ENCODE results near the gene UBA5.

The UBA5 gene

GRCh38 chr3:132654721-132655120 lies 5.4 kb upstream of the UBA5 start:
- no peaks in the 10 kb centered on the region for H3K9me3 ChIP-seq (replicated peaks; ENCODE audit: low read length)
- no peak overlapping the region for H3K4me2 ChIP-seq (ENCODE audit: low read length)
- peaks cover 25% of the 10 kb centered on the region for H3K4me1 ChIP-seq (ENCODE audit: control insufficient read depth, insufficient read depth, low read length)
- H3K27me3 ChIP-seq (ENCODE audit: control insufficient read depth, insufficient read depth, low read length): no peaks in the 10 kb centered on the region
- no peak overlapping the region for H3K4me3 ChIP-seq (ENCODE audit: low read length)
- H3K36me3 ChIP-seq (ENCODE audit: insufficient read depth, low read length): no peaks in the 10 kb centered on the region
- no peak overlapping the region for H3K9ac ChIP-seq (ENCODE audit: low read depth, low read length)

GRCh38 chr3:132655471-132655870 lies 4.7 kb upstream of the UBA5 start:
- no peak overlapping the region for H3K9ac ChIP-seq (ENCODE audit: low read depth, low read length)
- no peak overlapping the region for H3K4me2 ChIP-seq (ENCODE audit: low read length)
- no peak overlapping the region for H3K4me3 ChIP-seq (ENCODE audit: low read length)
- H3K27me3 ChIP-seq (ENCODE audit: control insufficient read depth, insufficient read depth, low read length): no peaks in the 10 kb centered on the region
- peaks cover 25% of the 10 kb centered on the region for H3K4me1 ChIP-seq (ENCODE audit: control insufficient read depth, insufficient read depth, low read length)
- no peaks in the 10 kb centered on the region for H3K9me3 ChIP-seq (replicated peaks; ENCODE audit: low read length)
- H3K36me3 ChIP-seq (ENCODE audit: insufficient read depth, low read length): no peaks in the 10 kb centered on the region

- peak overlapping the region; percentile 88 for H3K4me3 ChIP-seq (ENCODE audit: low read length)
- peaks cover 25% of the 10 kb centered on the region for H3K4me1 ChIP-seq (ENCODE audit: control insufficient read depth, insufficient read depth, low read length)
- H3K9me3 ChIP-seq (replicated peaks; ENCODE audit: low read length): no peaks in the 10 kb centered on the region
- no peaks in the 10 kb centered on the region for H3K27me3 ChIP-seq (ENCODE audit: control insufficient read depth, insufficient read depth, low read length)
- no peaks in the 10 kb centered on the region for H3K36me3 ChIP-seq (ENCODE audit: insufficient read depth, low read length)
- H3K9ac ChIP-seq (ENCODE audit: low read depth, low read length): peak overlapping the region; percentile 90
- peak overlapping the region; percentile 94 for H3K4me2 ChIP-seq (ENCODE audit: low read length)
Measured at GRCh38 chr3:132657869-132658747, 2.0 kb upstream of the UBA5 start.

GRCh38 chr3:132659000-132659364 lies 1.1 kb upstream of the UBA5 start:
- Histone ChIP-seq H3K4me3 (ENCODE audit: low read length) (peak overlapping the region; percentile 88), H3K9me3 (replicated peaks; ENCODE audit: low read length) (no peaks in the 10 kb centered on the region), H3K4me2 (ENCODE audit: low read length) (peak overlapping the region; percentile 94), H3K27me3 (ENCODE audit: control insufficient read depth, insufficient read depth, low read length) (no peaks in the 10 kb centered on the region), H3K4me1 (ENCODE audit: control insufficient read depth, insufficient read depth, low read length) (peaks cover 23% of the 10 kb centered on the region), H3K9ac (ENCODE audit: low read depth, low read length) (peak overlapping the region; percentile 90), H3K36me3 (ENCODE audit: insufficient read depth, low read length) (no peaks in the 10 kb centered on the region)

GRCh38 chr3:132659365-132660051 lies 621 bp upstream of the UBA5 start, which contains the start of gene ACAD11:
ACAD11 (minus strand) TSS chr3:132659809; CDS start chr3:132659751, 58 bp downstream.
- peak within 1 kb of the TSS; percentile 94 for H3K4me2 ChIP-seq (ENCODE audit: low read length)
- peak within 1 kb of the TSS; percentile 88 for H3K4me3 ChIP-seq (ENCODE audit: low read length)
- no peaks in the 10 kb centered on the region for H3K27me3 ChIP-seq (ENCODE audit: control insufficient read depth, insufficient read depth, low read length)
- no peaks in the 10 kb centered on the region for H3K9me3 ChIP-seq (replicated peaks; ENCODE audit: low read length)
- peaks cover 18% of the 10 kb centered on the region for H3K4me1 ChIP-seq (ENCODE audit: control insufficient read depth, insufficient read depth, low read length)
- peak within 1 kb of the TSS; percentile 90 for H3K9ac ChIP-seq (ENCODE audit: low read depth, low read length)
- no peaks in the 10 kb centered on the region for H3K36me3 ChIP-seq (ENCODE audit: insufficient read depth, low read length)

GRCh38 chr3:132660811-132661070 lies 612 bp downstream of the UBA5 start:
- peak overlapping the region; percentile 94 for H3K4me2 ChIP-seq (ENCODE audit: low read length)
- peak overlapping the region; percentile 88 for H3K4me3 ChIP-seq (ENCODE audit: low read length)
- H3K9me3 ChIP-seq (replicated peaks; ENCODE audit: low read length): no peaks in the 10 kb centered on the region
- no peaks in the 10 kb centered on the region for H3K27me3 ChIP-seq (ENCODE audit: control insufficient read depth, insufficient read depth, low read length)
- no peaks in the 10 kb centered on the region for H3K36me3 ChIP-seq (ENCODE audit: insufficient read depth, low read length)
- H3K9ac ChIP-seq (ENCODE audit: low read depth, low read length): peak overlapping the region; percentile 90
- H3K4me1 ChIP-seq (ENCODE audit: control insufficient read depth, insufficient read depth, low read length): peaks cover 18% of the 10 kb centered on the region

- Histone ChIP-seq H3K9ac (ENCODE audit: low read depth, low read length) (peak overlapping the region; percentile 90), H3K36me3 (ENCODE audit: insufficient read depth, low read length) (peaks cover 3% of the 10 kb centered on the region), H3K4me1 (ENCODE audit: control insufficient read depth, insufficient read depth, low read length) (peaks cover 18% of the 10 kb centered on the region), H3K9me3 (replicated peaks; ENCODE audit: low read length) (no peaks in the 10 kb centered on the region), H3K4me2 (ENCODE audit: low read length) (peak overlapping the region; percentile 94), H3K4me3 (ENCODE audit: low read length) (peak overlapping the region; percentile 88), H3K27me3 (ENCODE audit: control insufficient read depth, insufficient read depth, low read length) (no peaks in the 10 kb centered on the region)
Measured at GRCh38 chr3:132661101-132661500, 972 bp downstream of the UBA5 start.

GRCh38 chr3:132662212-132662611 lies 2.1 kb downstream of the UBA5 start:
- Histone ChIP-seq H3K9me3 (replicated peaks; ENCODE audit: low read length) (no peaks in the 10 kb centered on the region), H3K27me3 (ENCODE audit: control insufficient read depth, insufficient read depth, low read length) (no peaks in the 10 kb centered on the region), H3K4me3 (ENCODE audit: low read length) (no peak overlapping the region), H3K36me3 (ENCODE audit: insufficient read depth, low read length) (peaks cover 12% of the 10 kb centered on the region), H3K9ac (ENCODE audit: low read depth, low read length) (peak overlapping the region; percentile 90), H3K4me1 (ENCODE audit: control insufficient read depth, insufficient read depth, low read length) (peaks cover 15% of the 10 kb centered on the region), H3K4me2 (ENCODE audit: low read length) (peak overlapping the region; percentile 94)

- Histone ChIP-seq H3K4me1 (ENCODE audit: control insufficient read depth, insufficient read depth, low read length) (peaks cover 6% of the 10 kb centered on the region), H3K4me2 (ENCODE audit: low read length) (no peak overlapping the region), H3K9me3 (replicated peaks; ENCODE audit: low read length) (no peaks in the 10 kb centered on the region), H3K27me3 (ENCODE audit: control insufficient read depth, insufficient read depth, low read length) (no peaks in the 10 kb centered on the region), H3K36me3 (ENCODE audit: insufficient read depth, low read length) (peaks cover 12% of the 10 kb centered on the region), H3K4me3 (ENCODE audit: low read length) (no peak overlapping the region), H3K9ac (ENCODE audit: low read depth, low read length) (no peak overlapping the region)
Measured at GRCh38 chr3:132665230-132665745, 5.2 kb downstream of the UBA5 start.

- H3K9me3 ChIP-seq (replicated peaks; ENCODE audit: low read length): no peaks in the 10 kb centered on the region
- no peak overlapping the region for H3K4me2 ChIP-seq (ENCODE audit: low read length)
- no peak overlapping the region for H3K9ac ChIP-seq (ENCODE audit: low read depth, low read length)
- peaks cover 6% of the 10 kb centered on the region for H3K4me1 ChIP-seq (ENCODE audit: control insufficient read depth, insufficient read depth, low read length)
- H3K4me3 ChIP-seq (ENCODE audit: low read length): no peak overlapping the region
- H3K27me3 ChIP-seq (ENCODE audit: control insufficient read depth, insufficient read depth, low read length): no peaks in the 10 kb centered on the region
- H3K36me3 ChIP-seq (ENCODE audit: insufficient read depth, low read length): peaks cover 36% of the 10 kb centered on the region
Measured at GRCh38 chr3:132669256-132669777, 9.2 kb downstream of the UBA5 start.

GRCh38 chr3:132675408-132675807 lies 15.3 kb downstream of the UBA5 start:
- no peak overlapping the region for H3K4me3 ChIP-seq (ENCODE audit: low read length)
- no peak overlapping the region for H3K4me2 ChIP-seq (ENCODE audit: low read length)
- H3K27me3 ChIP-seq (ENCODE audit: control insufficient read depth, insufficient read depth, low read length): no peaks in the 10 kb centered on the region
- H3K36me3 ChIP-seq (ENCODE audit: insufficient read depth, low read length): peaks cover 72% of the 10 kb centered on the region
- H3K9me3 ChIP-seq (replicated peaks; ENCODE audit: low read length): no peaks in the 10 kb centered on the region
- no peak overlapping the region for H3K9ac ChIP-seq (ENCODE audit: low read depth, low read length)
- H3K4me1 ChIP-seq (ENCODE audit: control insufficient read depth, insufficient read depth, low read length): no peaks in the 10 kb centered on the region

Measured in skeletal muscle satellite cell (primary cell).